ENCODE measurements around the gene NPS. TPM values are rescaled to one million over a fixed set of nuclear protein-coding genes. Genes with fewer than 3 reads are reported as not detected.

NPS gene
- total RNA-seq, 1 experiment from 2014 or later: not detected

DNA sequence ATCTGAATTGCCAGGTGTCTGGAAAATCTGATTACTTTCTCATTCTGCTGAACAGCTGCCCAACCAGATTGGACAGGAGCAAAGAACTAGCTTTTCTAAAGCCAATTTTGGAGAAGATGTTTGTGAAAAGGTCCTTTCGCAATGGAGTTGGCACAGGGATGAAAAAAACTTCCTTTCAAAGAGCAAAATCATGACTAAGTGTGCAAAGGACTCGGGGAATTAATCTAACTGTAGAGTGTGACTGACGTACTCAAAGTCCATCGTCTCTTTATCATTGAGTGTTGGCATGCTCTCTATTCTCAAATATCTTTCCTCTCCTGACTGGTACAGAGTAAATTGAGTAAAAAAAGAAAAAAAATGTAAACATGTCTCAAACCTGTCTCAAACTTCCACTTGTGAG is 3.3 kb downstream of the NPS start (continued):
- TF ChIP-seq, protein P1, sequence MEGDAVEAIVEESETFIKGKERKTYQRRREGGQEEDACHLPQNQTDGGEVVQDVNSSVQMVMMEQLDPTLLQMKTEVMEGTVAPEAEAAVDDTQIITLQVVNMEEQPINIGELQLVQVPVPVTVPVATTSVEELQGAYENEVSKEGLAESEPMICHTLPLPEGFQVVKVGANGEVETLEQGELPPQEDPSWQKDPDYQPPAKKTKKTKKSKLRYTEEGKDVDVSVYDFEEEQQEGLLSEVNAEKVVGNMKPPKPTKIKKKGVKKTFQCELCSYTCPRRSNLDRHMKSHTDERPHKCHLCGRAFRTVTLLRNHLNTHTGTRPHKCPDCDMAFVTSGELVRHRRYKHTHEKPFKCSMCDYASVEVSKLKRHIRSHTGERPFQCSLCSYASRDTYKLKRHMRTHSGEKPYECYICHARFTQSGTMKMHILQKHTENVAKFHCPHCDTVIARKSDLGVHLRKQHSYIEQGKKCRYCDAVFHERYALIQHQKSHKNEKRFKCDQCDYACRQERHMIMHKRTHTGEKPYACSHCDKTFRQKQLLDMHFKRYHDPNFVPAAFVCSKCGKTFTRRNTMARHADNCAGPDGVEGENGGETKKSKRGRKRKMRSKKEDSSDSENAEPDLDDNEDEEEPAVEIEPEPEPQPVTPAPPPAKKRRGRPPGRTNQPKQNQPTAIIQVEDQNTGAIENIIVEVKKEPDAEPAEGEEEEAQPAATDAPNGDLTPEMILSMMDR (IDR thresholded peaks at IDR 0.05): no peak
- TF ChIP-seq, protein P2, sequence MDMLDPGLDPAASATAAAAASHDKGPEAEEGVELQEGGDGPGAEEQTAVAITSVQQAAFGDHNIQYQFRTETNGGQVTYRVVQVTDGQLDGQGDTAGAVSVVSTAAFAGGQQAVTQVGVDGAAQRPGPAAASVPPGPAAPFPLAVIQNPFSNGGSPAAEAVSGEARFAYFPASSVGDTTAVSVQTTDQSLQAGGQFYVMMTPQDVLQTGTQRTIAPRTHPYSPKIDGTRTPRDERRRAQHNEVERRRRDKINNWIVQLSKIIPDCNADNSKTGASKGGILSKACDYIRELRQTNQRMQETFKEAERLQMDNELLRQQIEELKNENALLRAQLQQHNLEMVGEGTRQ (CRISPR knock-in tag; IDR thresholded peaks at IDR 0.05): no peak
- TF ChIP-seq JAZF1 (CRISPR knock-in tag; IDR thresholded peaks at IDR 0.05) (no peak), GTF2I (CRISPR knock-in tag; conservative IDR thresholded peaks at IDR 0.05) (no peak), ZNF263 (CRISPR knock-in tag; IDR thresholded peaks at IDR 0.05; ENCODE audit: low read depth) (no peak)
- TF ChIP-seq, protein P3, sequence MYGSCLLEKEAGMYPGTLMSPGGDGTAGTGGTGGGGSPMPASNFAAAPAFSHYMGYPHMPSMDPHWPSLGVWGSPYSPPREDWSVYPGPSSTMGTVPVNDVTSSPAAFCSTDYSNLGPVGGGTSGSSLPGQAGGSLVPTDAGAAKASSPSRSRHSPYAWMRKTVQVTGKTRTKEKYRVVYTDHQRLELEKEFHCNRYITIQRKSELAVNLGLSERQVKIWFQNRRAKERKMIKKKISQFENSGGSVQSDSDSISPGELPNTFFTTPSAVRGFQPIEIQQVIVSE (CRISPR knock-in tag; IDR thresholded peaks at IDR 0.05; ENCODE audit: borderline replicate concordance): no peak

DNA sequence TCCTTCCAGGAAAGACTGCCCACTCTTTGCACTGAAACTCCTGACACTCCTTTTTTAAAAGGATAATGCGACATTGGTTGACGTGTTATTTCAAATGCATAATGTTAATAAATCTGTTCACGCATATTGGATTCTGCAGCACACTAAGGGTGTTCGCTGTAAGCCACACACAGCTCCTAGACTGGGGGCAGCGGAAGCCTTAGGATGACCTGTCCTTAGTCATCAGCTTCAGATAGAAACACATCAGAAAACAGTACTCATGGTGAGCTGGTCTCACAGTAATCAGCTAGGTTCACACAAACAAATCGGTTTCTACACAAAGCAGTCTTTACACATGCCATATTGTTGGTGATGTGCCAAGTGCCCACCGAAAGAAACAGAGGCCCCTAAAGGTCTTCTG is 4.3 kb downstream of the NPS start:
- H3K4me1 Mint-ChIP-seq: peaks cover 3% of the 10 kb centered on the region; the same call in 1 of the 2 replicates
- H3K27me3 Mint-ChIP-seq (ENCODE audit: low read depth): no peaks in the 10 kb centered on the region
- H3K9me3 Mint-ChIP-seq: 0 out of 2 replicates have a peak, but pooled peaks cover 4% of the 10 kb centered on the region
- ChIA-PET CTCF (no interaction called here), POLR2A (no interaction called here)
- no peak overlapping the region for H3K27ac Mint-ChIP-seq
- no peaks in the 10 kb centered on the region for H3K36me3 Mint-ChIP-seq
- H3K4me3 Mint-ChIP-seq: no peak overlapping the region
- ATAC-seq: no peak
- no peak for DNase-seq (ENCODE audit: low spot score)
- TF ChIP-seq ZNF219 (CRISPR knock-in tag; IDR thresholded peaks at IDR 0.05; ENCODE audit: borderline replicate concordance) (no peak), OVOL2 (CRISPR knock-in tag; IDR thresholded peaks at IDR 0.05; ENCODE audit: borderline replicate concordance) (no peak), TCF7 (CRISPR knock-in tag; IDR thresholded peaks at IDR 0.05; ENCODE audit: low read depth) (no peak), FOXJ3 (CRISPR knock-in tag; IDR thresholded peaks at IDR 0.05; ENCODE audit: borderline replicate concordance) (no peak), ZNF121 (CRISPR knock-in tag; IDR thresholded peaks at IDR 0.05) (no peak), STAT6 (CRISPR knock-in tag; conservative IDR thresholded peaks at IDR 0.05; ENCODE audit: low read depth) (no peak), FOXP1 (CRISPR knock-in tag; IDR thresholded peaks at IDR 0.05; ENCODE audit: borderline replicate concordance) (no peak), NFE2L1 (CRISPR knock-in tag; IDR thresholded peaks at IDR 0.05) (no peak), GRHL2 (CRISPR knock-in tag; IDR thresholded peaks at IDR 0.05; ENCODE audit: insufficient replicate concordance, severe bottlenecking) (no peak), JAZF1 (CRISPR knock-in tag; IDR thresholded peaks at IDR 0.05) (no peak), ZNF263 (CRISPR knock-in tag; IDR thresholded peaks at IDR 0.05; ENCODE audit: low read depth) (no peak), CREB1 (CRISPR knock-in tag; IDR thresholded peaks at IDR 0.05) (no peak), TP53 (CRISPR knock-in tag; IDR thresholded peaks at IDR 0.05) (no peak)
- TF ChIP-seq, protein P4, sequence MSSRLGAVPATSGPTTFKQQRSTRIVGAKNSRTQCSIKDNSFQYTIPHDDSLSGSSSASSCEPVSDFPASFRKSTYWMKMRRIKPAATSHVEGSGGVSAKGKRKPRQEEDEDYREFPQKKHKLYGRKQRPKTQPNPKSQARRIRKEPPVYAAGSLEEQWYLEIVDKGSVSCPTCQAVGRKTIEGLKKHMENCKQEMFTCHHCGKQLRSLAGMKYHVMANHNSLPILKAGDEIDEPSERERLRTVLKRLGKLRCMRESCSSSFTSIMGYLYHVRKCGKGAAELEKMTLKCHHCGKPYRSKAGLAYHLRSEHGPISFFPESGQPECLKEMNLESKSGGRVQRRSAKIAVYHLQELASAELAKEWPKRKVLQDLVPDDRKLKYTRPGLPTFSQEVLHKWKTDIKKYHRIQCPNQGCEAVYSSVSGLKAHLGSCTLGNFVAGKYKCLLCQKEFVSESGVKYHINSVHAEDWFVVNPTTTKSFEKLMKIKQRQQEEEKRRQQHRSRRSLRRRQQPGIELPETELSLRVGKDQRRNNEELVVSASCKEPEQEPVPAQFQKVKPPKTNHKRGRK (CRISPR knock-in tag; IDR thresholded peaks at IDR 0.05; ENCODE audit: borderline replicate concordance): no peak
- TF ChIP-seq, protein P5, sequence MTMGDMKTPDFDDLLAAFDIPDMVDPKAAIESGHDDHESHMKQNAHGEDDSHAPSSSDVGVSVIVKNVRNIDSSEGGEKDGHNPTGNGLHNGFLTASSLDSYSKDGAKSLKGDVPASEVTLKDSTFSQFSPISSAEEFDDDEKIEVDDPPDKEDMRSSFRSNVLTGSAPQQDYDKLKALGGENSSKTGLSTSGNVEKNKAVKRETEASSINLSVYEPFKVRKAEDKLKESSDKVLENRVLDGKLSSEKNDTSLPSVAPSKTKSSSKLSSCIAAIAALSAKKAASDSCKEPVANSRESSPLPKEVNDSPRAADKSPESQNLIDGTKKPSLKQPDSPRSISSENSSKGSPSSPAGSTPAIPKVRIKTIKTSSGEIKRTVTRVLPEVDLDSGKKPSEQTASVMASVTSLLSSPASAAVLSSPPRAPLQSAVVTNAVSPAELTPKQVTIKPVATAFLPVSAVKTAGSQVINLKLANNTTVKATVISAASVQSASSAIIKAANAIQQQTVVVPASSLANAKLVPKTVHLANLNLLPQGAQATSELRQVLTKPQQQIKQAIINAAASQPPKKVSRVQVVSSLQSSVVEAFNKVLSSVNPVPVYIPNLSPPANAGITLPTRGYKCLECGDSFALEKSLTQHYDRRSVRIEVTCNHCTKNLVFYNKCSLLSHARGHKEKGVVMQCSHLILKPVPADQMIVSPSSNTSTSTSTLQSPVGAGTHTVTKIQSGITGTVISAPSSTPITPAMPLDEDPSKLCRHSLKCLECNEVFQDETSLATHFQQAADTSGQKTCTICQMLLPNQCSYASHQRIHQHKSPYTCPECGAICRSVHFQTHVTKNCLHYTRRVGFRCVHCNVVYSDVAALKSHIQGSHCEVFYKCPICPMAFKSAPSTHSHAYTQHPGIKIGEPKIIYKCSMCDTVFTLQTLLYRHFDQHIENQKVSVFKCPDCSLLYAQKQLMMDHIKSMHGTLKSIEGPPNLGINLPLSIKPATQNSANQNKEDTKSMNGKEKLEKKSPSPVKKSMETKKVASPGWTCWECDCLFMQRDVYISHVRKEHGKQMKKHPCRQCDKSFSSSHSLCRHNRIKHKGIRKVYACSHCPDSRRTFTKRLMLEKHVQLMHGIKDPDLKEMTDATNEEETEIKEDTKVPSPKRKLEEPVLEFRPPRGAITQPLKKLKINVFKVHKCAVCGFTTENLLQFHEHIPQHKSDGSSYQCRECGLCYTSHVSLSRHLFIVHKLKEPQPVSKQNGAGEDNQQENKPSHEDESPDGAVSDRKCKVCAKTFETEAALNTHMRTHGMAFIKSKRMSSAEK (CRISPR knock-in tag; IDR thresholded peaks at IDR 0.05; ENCODE audit: borderline replicate concordance): no peak
- TF ChIP-seq, protein P6, sequence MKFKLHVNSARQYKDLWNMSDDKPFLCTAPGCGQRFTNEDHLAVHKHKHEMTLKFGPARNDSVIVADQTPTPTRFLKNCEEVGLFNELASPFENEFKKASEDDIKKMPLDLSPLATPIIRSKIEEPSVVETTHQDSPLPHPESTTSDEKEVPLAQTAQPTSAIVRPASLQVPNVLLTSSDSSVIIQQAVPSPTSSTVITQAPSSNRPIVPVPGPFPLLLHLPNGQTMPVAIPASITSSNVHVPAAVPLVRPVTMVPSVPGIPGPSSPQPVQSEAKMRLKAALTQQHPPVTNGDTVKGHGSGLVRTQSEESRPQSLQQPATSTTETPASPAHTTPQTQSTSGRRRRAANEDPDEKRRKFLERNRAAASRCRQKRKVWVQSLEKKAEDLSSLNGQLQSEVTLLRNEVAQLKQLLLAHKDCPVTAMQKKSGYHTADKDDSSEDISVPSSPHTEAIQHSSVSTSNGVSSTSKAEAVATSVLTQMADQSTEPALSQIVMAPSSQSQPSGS (CRISPR knock-in tag; IDR thresholded peaks at IDR 0.05; ENCODE audit: borderline replicate concordance, low read depth): no peak

All from WTC11 (cell line).